ENCODE measurements around the gene FAM210B. TPM values are rescaled to one million over a fixed set of nuclear protein-coding genes. Genes with fewer than 3 reads are reported as not detected.

FAM210B gene
- total and polyA plus RNA-seq, 2 of the 13 experiments (the other 11 are each of a cell fraction or from before 2014, with no cell fraction given), result 75.9 to 107 TPM

- TF ChIP-seq FOXP4 (CRISPR knock-in tag; IDR thresholded peaks at IDR 0.05), result no peak
- no peak for TF ChIP-seq YEATS2 (CRISPR knock-in tag; IDR thresholded peaks at IDR 0.05; ENCODE audit: borderline replicate concordance)
- no peak for TF ChIP-seq TAF1 (CRISPR knock-in tag; IDR thresholded peaks at IDR 0.05)
- TF ChIP-seq ZNF451 (CRISPR knock-in tag; IDR thresholded peaks at IDR 0.05), result no peak
- peak; percentile 16; the same call in 1 of the 2 replicates for TF ChIP-seq NCOR1 (IDR thresholded peaks at IDR 0.05; ENCODE audit: borderline replicate concordance, low read length)
- TF ChIP-seq ZNF616 (CRISPR knock-in tag; IDR thresholded peaks at IDR 0.05; ENCODE audit: low read depth), result no peak
- no peak for TF ChIP-seq ZNF367 (CRISPR knock-in tag; IDR thresholded peaks at IDR 0.05; ENCODE audit: borderline replicate concordance)
- no peak for TF ChIP-seq ZBTB7A (CRISPR knock-in tag; IDR thresholded peaks at IDR 0.05)
- TF ChIP-seq NFRKB (IDR thresholded peaks at IDR 0.05), result no peak
- no peak for TF ChIP-seq ZNF772 (CRISPR knock-in tag; IDR thresholded peaks at IDR 0.05)
- TF ChIP-seq CCAR2 (optimal IDR thresholded peaks at IDR 0.05; ENCODE audit: low read depth, low read length), result no peak
- TF ChIP-seq DR1 (CRISPR knock-in tag; IDR thresholded peaks at IDR 0.05), result no peak
- 0 out of 2 replicates have a peak, but pooled peaks have one; percentile 17 for TF ChIP-seq TFDP2 (CRISPR knock-in tag; IDR thresholded peaks at IDR 0.05)
- TF ChIP-seq ARNTL (CRISPR knock-in tag; IDR thresholded peaks at IDR 0.05), result no peak
- 0 out of 2 replicates have a peak, but pooled peaks have one; percentile 7 for TF ChIP-seq ZNF644 (CRISPR knock-in tag; IDR thresholded peaks at IDR 0.05; ENCODE audit: low read depth)
- TF ChIP-seq SRY (CRISPR knock-in tag; IDR thresholded peaks at IDR 0.05), result no peak
- 0 out of 2 replicates have a peak, but pooled peaks have one; percentile 30 for TF ChIP-seq ARNT2 (CRISPR knock-in tag; IDR thresholded peaks at IDR 0.05; ENCODE audit: low read depth)
- TF ChIP-seq AFF4 (CRISPR knock-in tag; IDR thresholded peaks at IDR 0.05), result no peak
- no peak for TF ChIP-seq RELA (CRISPR knock-in tag; IDR thresholded peaks at IDR 0.05)
- TF ChIP-seq ZNF33B (CRISPR knock-in tag; IDR thresholded peaks at IDR 0.05), result no peak
Measured at GRCh38 chr20:56411759-56412472, 53.1 kb downstream of the FAM210B start, which contains the start of gene CASS4 (continued).
